ENCODE data around the gene NUDT1. TPM values are rescaled to one million over a fixed set of nuclear protein-coding genes. Genes with fewer than 3 reads are reported as not detected.
A peak's percentile ranks its signal among the peaks of the same experiment; 100 is the strongest.

Gene NUDT1
- total RNA-seq, 1 experiment from 2014 or later: 45.4 TPM

GRCh38 chr7:2233926-2234325 is 8.1 kb upstream of the NUDT1 start:
- in situ Hi-C loops (cut with HindIII; ENCODE audit: low pct_unique_long_range_greater_than_20kb, low sequenced_read_pairs): no loop called here
- no peak for DNase-seq (ENCODE audit: low read depth, low spot score)

DNA sequence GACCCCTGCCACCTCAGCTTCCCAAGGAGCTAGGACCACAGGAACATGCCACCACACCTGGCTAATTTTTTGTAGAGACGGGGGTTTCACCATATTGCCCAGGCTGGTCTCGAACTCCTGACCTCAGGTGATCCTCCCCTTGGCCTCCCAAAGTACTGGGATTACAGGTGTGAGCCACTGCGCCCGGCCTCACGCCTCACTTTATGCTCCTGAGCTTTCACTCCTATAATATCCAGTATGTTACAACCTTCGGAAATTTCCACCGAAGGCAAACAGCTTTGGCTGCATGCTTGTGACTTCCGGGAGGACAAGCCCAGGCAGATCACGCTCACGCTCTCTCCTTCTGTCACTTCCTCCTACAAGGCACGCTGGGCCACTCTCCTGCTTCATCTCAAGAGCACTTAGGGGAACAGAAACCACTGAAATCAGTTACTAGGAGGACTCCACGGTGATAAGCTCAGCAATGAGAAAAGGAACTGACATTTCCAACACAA is 4.9 kb upstream of the NUDT1 start:
- in situ Hi-C loops (cut with HindIII; ENCODE audit: low pct_unique_long_range_greater_than_20kb, low sequenced_read_pairs): no loop called here
- DNase-seq (ENCODE audit: low read depth, low spot score): no peak

- no peak for DNase-seq (ENCODE audit: low read depth, low spot score)
- in situ Hi-C loops (cut with HindIII; ENCODE audit: low pct_unique_long_range_greater_than_20kb, low sequenced_read_pairs): no loop called here
Observed at GRCh38 chr7:2239242-2239641, 2.8 kb upstream of the NUDT1 start.

GRCh38 chr7:2242541-2243429 is 759 bp downstream of the NUDT1 start:
- peak; percentile 54 for DNase-seq (ENCODE audit: low read depth, low spot score)
- in situ Hi-C loops (cut with HindIII; ENCODE audit: low pct_unique_long_range_greater_than_20kb, low sequenced_read_pairs): no loop called here

GRCh38 chr7:2243458-2243857 is 1.4 kb downstream of the NUDT1 start:
- no peak for DNase-seq (ENCODE audit: low read depth, low spot score)
- in situ Hi-C loops (cut with HindIII; ENCODE audit: low pct_unique_long_range_greater_than_20kb, low sequenced_read_pairs): no loop called here

DNA sequence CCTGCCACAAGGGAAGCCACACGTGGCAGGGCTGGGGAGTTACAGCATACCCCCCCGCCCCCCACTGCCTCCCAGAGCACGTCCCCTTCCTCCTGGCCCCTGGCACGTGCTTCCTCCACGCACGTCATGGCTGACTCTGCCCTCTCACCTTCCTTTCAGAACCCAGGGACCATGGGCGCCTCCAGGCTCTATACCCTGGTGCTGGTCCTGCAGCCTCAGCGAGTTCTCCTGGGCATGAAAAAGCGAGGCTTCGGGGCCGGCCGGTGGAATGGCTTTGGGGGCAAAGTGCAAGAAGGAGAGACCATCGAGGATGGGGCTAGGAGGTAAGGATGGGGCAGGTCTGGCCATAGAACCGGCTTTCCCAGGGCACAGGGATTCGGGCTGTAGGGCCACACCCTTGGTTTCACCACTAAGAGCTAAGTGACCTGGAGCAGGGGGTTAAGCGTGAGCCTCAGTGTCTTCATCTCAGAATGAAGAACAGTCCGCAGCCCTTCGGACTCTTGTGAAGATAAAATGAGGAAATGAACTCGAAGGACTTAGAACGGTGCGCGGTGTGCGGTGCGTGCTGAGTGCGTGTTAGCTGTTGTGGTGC is 2.5 kb downstream of the NUDT1 start:
- no peak for DNase-seq (ENCODE audit: low read depth, low spot score)
- in situ Hi-C loops (cut with HindIII; ENCODE audit: low pct_unique_long_range_greater_than_20kb, low sequenced_read_pairs): no loop called here

GRCh38 chr7:2245883-2246675 is 4.1 kb downstream of the NUDT1 start:
- in situ Hi-C loops (cut with HindIII; ENCODE audit: low pct_unique_long_range_greater_than_20kb, low sequenced_read_pairs): no loop called here

DNA sequence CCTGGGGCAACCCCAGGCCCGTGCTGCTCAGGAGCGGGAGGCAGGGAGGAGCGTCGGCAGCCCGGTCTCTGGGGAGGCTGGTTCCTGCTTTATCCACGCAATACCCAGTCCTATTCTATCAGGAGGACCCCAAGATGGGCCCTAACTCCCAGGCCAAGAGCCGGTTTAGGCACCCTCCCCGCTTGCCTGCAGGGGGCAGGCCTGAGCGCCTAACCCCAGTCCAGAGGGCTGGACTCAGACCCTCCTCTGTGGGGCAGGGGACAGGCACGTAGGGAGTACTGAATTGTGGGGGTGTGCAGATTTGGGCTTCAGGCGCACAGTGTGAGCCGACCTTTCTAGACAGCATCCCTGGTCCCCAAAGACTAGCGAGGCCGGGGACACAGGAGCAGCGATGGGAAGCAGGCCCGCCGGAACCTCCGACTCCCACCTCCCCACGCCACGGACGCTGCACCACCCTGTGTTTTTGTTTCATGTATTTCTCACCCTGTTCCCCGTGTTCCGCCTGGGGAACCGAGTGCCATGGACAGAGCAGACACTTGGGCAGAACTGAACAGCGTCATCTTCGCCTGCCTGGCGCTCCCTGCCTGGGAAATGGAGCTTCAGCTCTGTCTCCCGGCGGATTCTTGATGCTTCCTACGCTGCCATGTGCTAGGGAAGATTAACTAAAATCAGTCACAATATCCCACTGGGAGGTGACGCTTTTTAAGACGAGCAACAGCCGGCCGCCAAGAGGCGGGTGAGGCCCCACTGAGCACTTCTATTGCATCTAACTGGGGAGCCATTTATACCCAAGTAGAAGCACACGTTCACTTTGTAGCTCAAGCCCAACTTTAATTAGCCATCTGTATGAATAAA is 5.3 kb downstream of the NUDT1 start:
- in situ Hi-C loops (cut with HindIII; ENCODE audit: low pct_unique_long_range_greater_than_20kb, low sequenced_read_pairs): no loop called here
- peak; percentile 54 for DNase-seq (ENCODE audit: low read depth, low spot score)

More at GRCh38 chr7:2245883-2246675, 4.1 kb downstream of the NUDT1 start:
- DNase-seq (ENCODE audit: low read depth, low spot score): no peak

DNA sequence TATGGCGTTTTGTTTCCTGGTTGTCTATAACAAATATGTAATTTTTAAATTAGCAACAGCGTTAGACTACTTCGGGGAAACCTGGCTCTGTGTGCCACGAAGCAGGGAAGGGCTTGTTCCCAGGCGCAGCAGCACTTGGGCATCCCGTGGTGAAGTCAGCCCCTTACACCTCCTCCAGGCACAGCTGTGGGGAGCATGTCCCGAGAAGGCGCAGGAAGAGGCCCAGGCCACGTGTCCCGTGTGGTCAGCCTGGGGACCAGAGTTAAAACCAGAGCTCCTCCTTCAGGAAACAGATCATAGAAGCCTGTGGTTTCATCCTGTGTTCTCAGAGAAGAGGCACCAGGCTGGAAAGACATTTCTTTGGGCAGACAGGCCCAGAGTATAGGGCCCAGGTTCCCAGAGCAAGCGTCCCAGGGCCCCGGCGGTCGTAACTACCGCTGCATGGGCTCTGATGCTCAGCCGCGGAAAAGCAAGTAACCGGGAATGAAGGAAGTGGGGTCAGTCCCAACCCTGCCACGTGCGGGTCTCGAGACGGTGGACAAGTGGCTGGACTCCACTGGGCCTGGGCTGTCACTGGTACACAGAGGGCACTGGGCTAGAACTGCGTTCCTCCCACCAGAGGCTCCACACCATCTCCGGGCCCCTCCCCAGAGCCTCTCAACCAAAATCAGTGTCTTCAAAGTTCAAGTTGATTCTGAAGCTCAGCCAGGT is 7.1 kb downstream of the NUDT1 start:
- in situ Hi-C loops (cut with HindIII; ENCODE audit: low pct_unique_long_range_greater_than_20kb, low sequenced_read_pairs): no loop called here
- peak; percentile 91 for DNase-seq (ENCODE audit: low read depth, low spot score)

- in situ Hi-C loops (cut with HindIII; ENCODE audit: low pct_unique_long_range_greater_than_20kb, low sequenced_read_pairs): no loop called here
- DNase-seq (ENCODE audit: low read depth, low spot score): no peak
Observed at GRCh38 chr7:2249744-2250323, 7.8 kb downstream of the NUDT1 start.

DNA sequence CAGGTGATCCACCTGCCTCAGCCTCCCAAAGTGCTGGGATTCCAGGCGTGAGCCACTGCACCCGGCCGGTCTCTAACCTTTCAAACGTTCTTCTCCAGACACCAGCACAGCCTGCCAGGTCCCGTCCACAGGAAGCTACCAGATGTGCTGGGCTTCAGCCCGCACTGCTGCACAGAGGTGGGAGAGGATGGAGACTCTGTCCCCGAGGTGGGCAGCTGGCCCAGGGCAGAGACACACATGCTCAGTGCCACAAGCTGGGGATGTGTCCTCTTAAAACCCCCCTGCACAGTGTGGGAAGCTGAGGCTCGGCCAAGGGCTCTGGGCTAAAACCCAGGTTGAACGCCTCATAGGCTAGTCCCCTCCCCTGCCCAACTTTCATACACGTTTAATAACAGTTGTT is 9.4 kb downstream of the NUDT1 start:
- no peak for DNase-seq (ENCODE audit: low read depth, low spot score)
- in situ Hi-C loops (cut with HindIII; ENCODE audit: low pct_unique_long_range_greater_than_20kb, low sequenced_read_pairs): no loop called here

- DNase-seq (ENCODE audit: low read depth, low spot score): no peak
- in situ Hi-C loops (cut with HindIII; ENCODE audit: low pct_unique_long_range_greater_than_20kb, low sequenced_read_pairs): no loop called here
Observed at GRCh38 chr7:2251841-2252771, 10.1 kb downstream of the NUDT1 start.

- no peak for DNase-seq (ENCODE audit: low read depth, low spot score)
- in situ Hi-C loops (cut with HindIII; ENCODE audit: low pct_unique_long_range_greater_than_20kb, low sequenced_read_pairs): no loop called here
Observed at GRCh38 chr7:2253021-2253420, 11.0 kb downstream of the NUDT1 start.

DNA sequence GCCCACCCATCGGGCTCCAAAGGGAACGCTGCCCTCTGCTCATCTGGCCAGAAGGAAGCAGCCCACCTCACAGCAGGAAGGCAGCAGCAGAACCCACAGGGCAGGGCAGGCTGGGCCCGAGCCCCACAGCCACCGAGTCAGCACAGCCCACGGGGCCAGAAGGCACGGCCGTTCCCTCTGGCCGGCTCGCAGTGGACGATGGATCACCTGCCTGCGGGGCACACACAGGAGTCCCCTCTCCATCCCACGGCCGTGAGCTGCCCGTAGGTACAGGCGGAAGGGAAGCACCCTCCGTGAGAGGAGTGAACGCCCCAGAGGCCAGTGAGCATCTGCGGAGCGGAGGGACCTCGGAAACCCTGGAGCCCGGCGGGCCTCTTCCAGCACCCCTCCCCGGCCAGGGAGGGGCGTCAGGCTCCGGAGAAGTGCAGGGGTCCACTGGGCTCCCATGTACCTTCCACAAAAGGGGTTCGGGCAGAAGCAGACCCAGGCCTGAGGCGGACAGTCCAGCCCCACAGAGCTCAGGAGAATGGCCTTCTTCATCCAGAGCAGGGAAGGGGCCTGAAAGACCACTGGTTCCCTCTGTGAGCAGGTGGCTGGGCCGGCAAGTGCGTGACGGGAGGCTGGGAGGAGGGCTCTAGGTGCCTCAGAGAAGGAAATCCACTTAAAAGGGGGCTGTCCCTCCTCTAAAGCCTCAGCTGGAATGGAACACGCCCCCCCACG is 11.7 kb downstream of the NUDT1 start:
- in situ Hi-C loops (cut with HindIII; ENCODE audit: low pct_unique_long_range_greater_than_20kb, low sequenced_read_pairs): no loop called here
- no peak for DNase-seq (ENCODE audit: low read depth, low spot score)
